ENCODE measurements around the gene HIBCH. TPM values are rescaled to one million over a fixed set of nuclear protein-coding genes. Genes with fewer than 3 reads are reported as not detected.
"Not testable (repeated sequence)": the region's sequence is repeated elsewhere in the genome, so short reads cannot be mapped to it uniquely, and the experiment has no call there.

HIBCH gene
- total and polyA plus RNA-seq, 2 experiments from 2014 or later, result 15.9 to 70.0 TPM

GRCh38 chr2:190302052-190302451 is 17.6 kb downstream of the HIBCH start:
- TF ChIP-seq CTCF (IDR thresholded peaks at IDR 0.05; ENCODE audit: low read depth, low read length), result no peak
- no peaks in the 10 kb centered on the region for H3K4me1 ChIP-seq (ENCODE audit: low read depth)
- H3K27ac ChIP-seq, result no peak overlapping the region
- no peaks in the 10 kb centered on the region for H3K27me3 ChIP-seq
- H3K9me3 ChIP-seq (ENCODE audit: low read depth), result no peaks in the 10 kb centered on the region
- no peaks in the 10 kb centered on the region for H3K36me3 ChIP-seq
- no peak overlapping the region for H3K4me3 ChIP-seq
- no peak for DNase-seq (ENCODE audit: low read depth in 1 of 2, low spot score in 1 of 2)

- no peak overlapping the region for H3K27ac ChIP-seq
- H3K4me3 ChIP-seq, result no peak overlapping the region
- H3K27me3 ChIP-seq, result no peaks in the 10 kb centered on the region
- no peak for DNase-seq (ENCODE audit: low read depth in 1 of 2, low spot score in 1 of 2)
- peaks cover 3% of the 10 kb centered on the region for H3K36me3 ChIP-seq
- H3K9me3 ChIP-seq (ENCODE audit: low read depth), result no peaks in the 10 kb centered on the region
- no peak for TF ChIP-seq CTCF (IDR thresholded peaks at IDR 0.05; ENCODE audit: low read depth, low read length)
- H3K4me1 ChIP-seq (ENCODE audit: low read depth), result no peaks in the 10 kb centered on the region
Measured at GRCh38 chr2:190301032-190301431, 18.6 kb downstream of the HIBCH start.

- H3K9me3 ChIP-seq (ENCODE audit: low read depth); H3K36me3 ChIP-seq; H3K27me3 ChIP-seq; H3K4me1 ChIP-seq (ENCODE audit: low read depth); H3K4me3 ChIP-seq; H3K27ac ChIP-seq; DNase-seq (ENCODE audit: low read depth in 1 of 2, low spot score in 1 of 2): not testable (repeated sequence)
Measured at GRCh38 chr2:190297880-190298279, 21.7 kb downstream of the HIBCH start.

GRCh38 chr2:190283783-190284182 is 35.8 kb downstream of the HIBCH start:
- Histone ChIP-seq H3K4me3 (no peak overlapping the region), H3K27me3 (no peaks in the 10 kb centered on the region), H3K27ac (no peak overlapping the region), H3K9me3 (ENCODE audit: low read depth) (no peaks in the 10 kb centered on the region), H3K4me1 (ENCODE audit: low read depth) (no peaks in the 10 kb centered on the region), H3K36me3 (peaks cover 9% of the 10 kb centered on the region)
- no peak for TF ChIP-seq CTCF (IDR thresholded peaks at IDR 0.05; ENCODE audit: low read depth, low read length)
- no peak for DNase-seq (ENCODE audit: low read depth in 1 of 2, low spot score in 1 of 2)

- no peak for DNase-seq (ENCODE audit: low read depth in 1 of 2, low spot score in 1 of 2)
- no peaks in the 10 kb centered on the region for H3K9me3 ChIP-seq (ENCODE audit: low read depth)
- H3K4me1 ChIP-seq (ENCODE audit: low read depth), result no peaks in the 10 kb centered on the region
- no peak for TF ChIP-seq CTCF (IDR thresholded peaks at IDR 0.05; ENCODE audit: low read depth, low read length)
- H3K27ac ChIP-seq, result no peak overlapping the region
- H3K27me3 ChIP-seq, result no peaks in the 10 kb centered on the region
- no peaks in the 10 kb centered on the region for H3K36me3 ChIP-seq
- H3K4me3 ChIP-seq, result no peak overlapping the region
Measured at GRCh38 chr2:190280565-190281350, 38.9 kb downstream of the HIBCH start.

- H3K4me1 ChIP-seq (ENCODE audit: low read depth); DNase-seq (ENCODE audit: low read depth in 1 of 2, low spot score in 1 of 2); H3K4me3 ChIP-seq; H3K27ac ChIP-seq; H3K36me3 ChIP-seq; H3K27me3 ChIP-seq; H3K9me3 ChIP-seq (ENCODE audit: low read depth): not testable (repeated sequence)
Measured at GRCh38 chr2:190279256-190280134, 40.1 kb downstream of the HIBCH start.

Measured in cardiac muscle cell (in vitro differentiated cells and primary cell).